GM18520 (cell line): Measurements from ENCODE around the gene DNAH11.
"Not testable (repeated sequence)": the region's sequence is repeated elsewhere in the genome, so short reads cannot be mapped to it uniquely, and the experiment has no call there.

ENCODE experiments used
- ATAC-seq: cut with Tn5 transposase; IDR thresholded peaks from one replicate; pipeline ENCODE4 v1.9.1; 2021; ENCODE audit not compliant: unreplicated experiment

The DNAH11 gene

GRCh38 chr7:21707566-21707965, 164.7 kb downstream of the DNAH11 start:
- no peak for ATAC-seq

DNA sequence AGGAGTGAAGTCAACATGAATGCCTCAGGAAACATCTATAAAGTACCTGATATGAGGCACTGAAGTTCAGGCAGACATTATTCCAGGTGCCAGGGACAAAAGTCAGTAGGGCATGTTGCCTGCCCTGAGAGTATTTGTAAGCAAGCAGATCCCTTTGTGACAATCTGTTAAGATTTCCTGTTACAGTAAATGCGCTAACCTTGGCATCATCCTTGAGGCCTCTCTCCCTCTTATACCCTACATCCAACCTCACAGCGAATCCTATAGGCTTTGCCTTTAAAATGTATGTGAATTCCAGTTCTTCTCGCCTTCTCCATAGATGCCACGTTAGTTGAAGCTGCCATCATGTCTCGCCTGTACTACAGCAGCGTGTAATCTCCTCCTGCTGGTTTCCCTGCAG, 165.3 kb downstream of the DNAH11 start:
- ATAC-seq, result no peak

- no peak for ATAC-seq
These were observed 174.5 kb downstream of the DNAH11 start for GRCh38 chr7:21717323-21717722.

GRCh38 chr7:21718391-21718790, 175.6 kb downstream of the DNAH11 start:
- no peak for ATAC-seq

DNA sequence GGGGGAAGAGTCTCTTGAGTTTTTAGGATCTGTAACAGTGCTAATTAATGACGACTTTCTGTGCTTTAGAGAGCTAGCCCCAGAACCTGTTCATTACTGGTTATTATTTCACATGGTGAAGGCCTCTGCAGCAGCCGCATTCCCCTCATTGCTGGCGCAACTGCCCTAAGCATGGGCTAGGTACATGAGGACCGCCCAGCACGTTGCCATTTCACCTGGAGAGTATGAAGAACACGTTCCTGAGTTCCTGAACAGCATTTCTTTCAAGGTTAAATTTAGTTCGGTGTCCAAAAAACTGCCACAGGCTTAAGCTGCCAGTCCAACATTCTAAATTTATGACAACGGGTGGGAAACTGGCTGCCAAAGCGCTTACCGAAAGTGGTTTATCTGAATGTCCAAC, 177.0 kb downstream of the DNAH11 start:
- no peak for ATAC-seq

- no peak for ATAC-seq
These were observed 179.5 kb downstream of the DNAH11 start for GRCh38 chr7:21722371-21722770.

DNA sequence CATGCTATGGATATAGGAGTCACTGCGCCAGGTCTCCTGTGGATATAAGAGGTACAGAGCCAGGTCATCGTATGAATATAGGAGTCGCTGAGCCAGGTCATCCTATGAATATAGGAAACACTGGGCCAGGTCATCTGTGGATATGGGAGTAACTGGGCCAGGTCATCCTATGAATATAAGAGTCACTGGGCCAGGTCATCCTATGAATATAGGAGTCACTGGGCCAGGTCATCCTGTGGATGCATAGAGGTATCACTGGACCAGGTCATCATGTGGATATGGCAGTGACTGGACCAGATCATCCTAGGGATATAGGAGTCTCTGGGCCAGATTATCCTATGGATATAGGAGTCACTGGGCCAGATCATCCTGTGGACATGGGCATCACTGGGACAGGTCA, 181.7 kb downstream of the DNAH11 start:
- ATAC-seq, result no peak

DNA sequence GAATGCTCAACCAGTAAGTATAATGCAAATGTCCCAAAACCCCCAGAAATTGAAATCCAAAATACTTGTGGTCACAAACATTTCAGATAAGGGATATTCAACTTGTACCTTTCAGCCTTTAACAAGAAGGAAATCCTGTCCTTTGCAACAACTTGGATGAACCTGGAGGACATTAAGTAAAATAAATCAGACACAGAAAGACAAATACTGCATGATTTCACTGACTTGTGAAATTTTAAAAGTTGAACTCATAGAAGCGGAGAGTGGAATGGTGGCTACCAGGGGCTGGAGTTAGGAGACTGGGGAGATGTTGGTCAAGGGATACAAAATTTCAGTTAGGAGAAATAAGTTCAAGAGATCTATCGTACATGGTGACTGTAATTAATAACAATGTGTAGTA, 187.6 kb downstream of the DNAH11 start:
- ATAC-seq, result no peak

- ATAC-seq, result no peak
These were observed 189.1 kb downstream of the DNAH11 start for GRCh38 chr7:21731977-21732376.

DNA sequence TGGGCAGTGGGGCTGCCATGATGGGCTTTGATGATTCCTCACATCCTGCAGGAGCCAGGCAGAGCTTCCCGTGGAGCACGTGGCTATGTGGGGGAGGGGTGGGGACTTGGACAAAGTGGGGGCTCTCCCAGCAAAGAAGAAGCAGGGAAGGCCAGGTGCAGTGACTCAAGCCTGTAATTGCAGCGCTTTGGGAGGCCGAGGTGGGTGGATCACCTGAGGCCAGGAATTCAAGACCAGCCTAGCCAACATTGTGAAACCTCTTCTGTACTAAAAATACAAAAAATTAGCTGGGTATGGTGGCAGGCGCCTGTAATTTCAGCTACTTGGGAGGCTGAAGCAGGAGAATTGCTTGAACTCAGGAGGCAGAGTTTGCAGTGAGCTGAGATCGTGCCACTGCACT, 190.1 kb downstream of the DNAH11 start:
- not testable (repeated sequence) for ATAC-seq

- ATAC-seq, result no peak
These were observed 191.0 kb downstream of the DNAH11 start for GRCh38 chr7:21733837-21734236.

DNA sequence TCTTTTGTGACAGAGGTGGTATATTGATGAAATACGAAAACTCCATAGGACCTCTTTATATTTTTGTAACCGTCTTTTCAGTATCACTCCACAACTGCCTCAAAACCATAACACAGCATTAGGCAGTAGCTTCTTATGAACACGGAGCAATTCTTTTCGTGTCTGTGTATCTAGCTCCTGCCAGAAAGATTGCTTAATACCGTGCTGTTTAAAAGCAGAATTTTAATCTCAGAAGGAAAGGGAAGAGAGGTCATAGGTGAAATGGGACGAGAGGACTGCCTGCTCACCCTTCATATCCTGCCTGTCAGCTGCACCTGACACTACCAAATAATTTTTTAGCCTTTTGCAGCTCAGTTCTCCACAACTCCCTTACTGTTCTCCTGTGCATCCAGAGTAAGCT, 200.7 kb downstream of the DNAH11 start:
- ATAC-seq, result no peak

- no peak for ATAC-seq
These were observed 204.1 kb downstream of the DNAH11 start for GRCh38 chr7:21746949-21747348.

GRCh38 chr7:21747806-21748205, 205.0 kb downstream of the DNAH11 start:
- no peak for ATAC-seq

- ATAC-seq, result no peak
These were observed 206.5 kb downstream of the DNAH11 start for GRCh38 chr7:21749378-21749777.

DNA sequence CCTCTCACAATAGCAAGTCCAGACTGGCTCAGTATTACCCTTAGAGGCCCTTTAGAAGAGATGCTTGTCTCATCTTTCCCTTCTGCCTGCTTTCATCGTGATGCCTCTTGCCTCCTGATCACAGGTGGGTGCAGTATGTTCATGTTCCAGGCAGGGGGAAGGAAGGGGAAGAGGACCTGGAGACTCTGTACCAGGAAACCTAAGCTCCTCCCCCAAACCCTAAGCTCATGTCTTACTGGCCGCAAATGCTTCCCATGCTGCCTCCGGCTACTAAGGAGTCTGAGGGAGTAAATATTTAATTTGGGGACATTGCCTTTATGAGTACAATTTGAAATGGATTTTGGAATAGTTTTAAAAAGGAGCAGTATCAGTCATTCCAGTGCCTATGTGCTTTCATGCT, 210.2 kb downstream of the DNAH11 start:
- no peak for ATAC-seq

DNA sequence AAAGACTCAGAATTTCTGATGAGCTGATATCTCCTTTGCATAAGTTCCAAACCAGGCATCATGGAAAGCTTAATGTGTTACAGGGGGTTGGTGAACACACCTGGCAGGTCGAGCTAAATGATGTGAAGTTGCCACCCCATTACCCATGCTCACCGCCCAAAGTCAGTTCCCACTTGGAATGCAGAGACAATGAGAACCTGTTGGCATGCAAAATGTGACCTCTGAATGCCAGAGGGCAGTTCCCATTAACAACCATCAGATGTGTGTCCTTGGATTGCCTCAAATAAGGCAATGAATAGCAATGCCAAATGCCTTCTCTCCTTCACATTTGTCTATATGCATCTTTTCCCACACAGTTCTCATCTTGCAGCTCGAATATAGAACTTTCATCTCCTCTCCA, 212.1 kb downstream of the DNAH11 start:
- ATAC-seq, result no peak

- no peak for ATAC-seq
These were observed 214.9 kb downstream of the DNAH11 start for GRCh38 chr7:21757537-21758282.

- ATAC-seq, result no peak
These were observed 215.4 kb downstream of the DNAH11 start for GRCh38 chr7:21758286-21758685.

- ATAC-seq, result no peak
These were observed 219.6 kb downstream of the DNAH11 start for GRCh38 chr7:21762469-21762868.

DNA sequence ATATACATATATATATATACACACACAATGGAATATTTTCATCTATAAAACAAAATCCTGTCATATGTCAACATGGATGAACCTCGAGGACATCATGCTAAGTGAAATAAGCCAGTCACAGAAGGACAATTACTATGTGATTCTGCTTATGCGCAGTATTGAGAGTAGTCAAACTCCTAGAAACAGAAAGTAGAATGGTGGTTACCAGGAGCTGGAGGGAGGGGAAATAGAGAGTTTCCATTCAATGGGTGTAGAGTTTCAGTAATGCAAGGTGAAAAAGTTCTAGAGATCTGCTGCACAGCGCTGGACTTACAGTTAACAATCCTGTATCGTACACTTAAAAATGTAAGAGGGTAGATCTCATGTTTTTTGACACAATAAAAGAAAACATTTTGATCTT, 221.0 kb downstream of the DNAH11 start:
- no peak for ATAC-seq

DNA sequence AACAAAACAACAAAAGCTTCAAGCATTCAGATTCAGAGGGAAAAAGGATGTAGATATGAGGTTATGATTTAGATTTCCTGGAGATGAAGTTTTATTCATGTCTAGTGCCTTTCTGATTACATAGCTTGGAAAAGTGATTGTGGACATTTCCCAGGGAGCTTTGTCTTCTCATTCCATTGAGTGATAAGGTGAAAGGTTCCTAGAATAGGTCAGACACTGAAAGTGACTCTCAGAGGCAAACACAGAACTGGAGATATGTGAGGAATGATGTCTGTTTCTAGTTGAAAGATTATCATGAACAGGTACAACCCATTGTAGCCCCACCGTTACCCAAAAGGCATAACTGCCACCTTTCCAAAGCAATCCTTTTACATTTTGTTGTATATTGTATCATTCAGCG, 223.4 kb downstream of the DNAH11 start:
- no peak for ATAC-seq

GRCh38 chr7:21767300-21767900, 224.6 kb downstream of the DNAH11 start:
- ATAC-seq, result peak; percentile 57
